GM08714 (cell line): ENCODE data around the gene BTBD7.

Experiments used
- H3K4me3 ChIP-seq: fragments of 200-500 bp; sonication (Bioruptor generic); 2 replicates; pipeline ENCODE4 v1.5.1; 2014; ENCODE audit warnings: mild to moderate bottlenecking, low read length, inconsistent platforms
- ZNF274 ChIP-seq: IDR thresholded peaks from 2 replicates; pipeline ENCODE4 v1.6.1; 2012; ENCODE audit warnings: mild to moderate bottlenecking, low read depth, low read length

The BTBD7 gene

DNA sequence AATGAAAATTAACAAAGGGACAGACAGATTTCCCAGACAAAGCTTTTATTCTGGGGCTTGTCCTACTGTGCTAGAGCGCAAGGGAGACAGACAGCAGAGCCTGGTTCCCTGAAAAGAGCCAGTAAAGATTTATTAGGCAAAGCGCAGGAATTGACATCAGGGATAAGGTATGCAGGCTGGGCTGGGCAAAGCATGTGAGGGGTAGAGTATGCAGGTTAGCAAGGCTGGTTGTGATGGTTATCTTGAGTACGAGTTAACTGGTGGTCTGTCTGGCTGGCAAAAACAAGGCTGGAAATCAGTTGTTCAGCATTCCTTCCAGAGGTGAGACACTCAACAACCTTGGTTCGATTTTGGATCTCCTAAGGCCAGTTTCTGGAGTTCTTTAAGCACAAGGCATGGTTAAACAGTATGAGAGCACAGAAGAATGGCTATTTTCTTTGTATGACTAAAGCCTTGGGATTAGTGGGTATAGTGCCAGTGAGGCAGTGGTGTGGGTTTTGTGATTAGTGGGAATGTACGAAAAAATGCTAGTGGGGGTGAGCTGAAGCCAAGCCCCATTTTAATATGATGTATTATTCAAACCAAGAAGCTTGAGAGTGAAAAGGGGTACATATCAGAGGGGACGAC, 30.9 kb downstream of the BTBD7 start:
- no peak overlapping the region for H3K4me3 ChIP-seq
- TF ChIP-seq ZNF274 = no peak

DNA sequence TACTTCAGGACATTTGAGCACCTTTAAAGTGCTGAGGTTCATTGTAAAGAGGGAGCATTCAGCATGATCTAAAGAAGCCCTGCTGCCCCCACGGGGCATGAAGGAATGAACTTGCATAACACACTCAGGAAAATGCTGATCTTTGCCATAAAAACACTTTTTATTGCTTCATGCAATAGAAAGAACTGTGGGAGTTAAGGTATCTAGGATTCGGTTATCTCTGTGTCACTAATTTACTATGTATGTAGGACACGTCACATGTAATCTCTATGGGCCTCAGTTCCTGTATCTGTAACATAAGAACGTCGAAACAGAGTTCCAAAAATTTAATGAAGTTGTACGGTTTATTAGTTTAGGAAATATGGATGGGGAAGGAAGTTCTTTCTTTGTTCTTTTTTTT, 33.0 kb downstream of the BTBD7 start:
- no peak for TF ChIP-seq ZNF274
- no peak overlapping the region for H3K4me3 ChIP-seq

DNA sequence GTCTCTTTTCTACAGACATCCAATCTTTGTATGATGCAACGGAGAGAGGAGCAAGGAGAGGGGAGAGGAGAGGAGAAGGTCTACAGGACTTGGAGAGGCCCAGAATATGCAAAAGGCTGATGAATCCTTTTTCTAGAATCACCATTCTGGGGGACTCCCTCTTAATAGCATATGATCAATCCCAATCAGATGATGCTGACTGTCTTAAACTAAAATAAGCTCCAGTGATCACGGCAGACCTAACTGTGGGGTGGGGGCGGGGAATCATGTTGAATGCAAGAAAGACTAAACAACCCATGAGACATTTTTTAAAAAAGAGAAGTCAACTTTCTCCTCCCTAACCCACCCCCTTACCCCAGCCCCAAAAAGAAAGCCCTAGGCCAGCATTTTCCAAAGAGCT, 33.4 kb downstream of the BTBD7 start:
- no peak for TF ChIP-seq ZNF274
- H3K4me3 ChIP-seq = no peak overlapping the region

DNA sequence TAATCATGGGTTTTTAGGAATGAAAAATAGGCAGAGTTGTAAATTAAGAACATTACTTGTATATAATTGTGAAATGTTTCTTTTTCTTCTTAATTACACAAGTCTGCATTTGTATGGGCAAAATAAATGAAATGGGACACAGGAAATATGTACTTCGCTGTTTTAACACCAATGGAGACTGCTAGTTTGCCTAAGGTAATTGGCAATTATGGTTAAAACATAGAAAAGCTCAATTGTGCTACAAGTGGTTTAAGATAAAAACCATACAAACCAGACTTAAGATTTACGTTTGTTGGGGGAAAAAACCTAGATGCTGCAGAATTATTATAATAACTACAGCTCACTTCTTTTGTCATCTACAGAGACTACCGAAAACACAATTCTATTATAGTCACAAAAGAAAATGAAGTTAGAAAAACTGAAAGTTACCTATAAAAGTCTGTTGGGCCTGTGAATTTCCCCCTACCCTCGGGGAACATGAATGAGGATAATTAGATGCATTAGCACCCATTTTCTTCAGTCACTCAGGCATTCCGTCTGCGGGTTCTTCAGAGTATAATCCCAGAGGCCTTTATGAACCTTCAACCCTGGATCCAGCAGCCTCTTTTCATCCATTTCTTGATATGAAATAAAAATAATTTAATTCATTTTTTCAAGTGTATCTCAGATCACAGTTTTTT, 37.2 kb downstream of the BTBD7 start:
- no peak overlapping the region for H3K4me3 ChIP-seq
- TF ChIP-seq ZNF274 = no peak

DNA sequence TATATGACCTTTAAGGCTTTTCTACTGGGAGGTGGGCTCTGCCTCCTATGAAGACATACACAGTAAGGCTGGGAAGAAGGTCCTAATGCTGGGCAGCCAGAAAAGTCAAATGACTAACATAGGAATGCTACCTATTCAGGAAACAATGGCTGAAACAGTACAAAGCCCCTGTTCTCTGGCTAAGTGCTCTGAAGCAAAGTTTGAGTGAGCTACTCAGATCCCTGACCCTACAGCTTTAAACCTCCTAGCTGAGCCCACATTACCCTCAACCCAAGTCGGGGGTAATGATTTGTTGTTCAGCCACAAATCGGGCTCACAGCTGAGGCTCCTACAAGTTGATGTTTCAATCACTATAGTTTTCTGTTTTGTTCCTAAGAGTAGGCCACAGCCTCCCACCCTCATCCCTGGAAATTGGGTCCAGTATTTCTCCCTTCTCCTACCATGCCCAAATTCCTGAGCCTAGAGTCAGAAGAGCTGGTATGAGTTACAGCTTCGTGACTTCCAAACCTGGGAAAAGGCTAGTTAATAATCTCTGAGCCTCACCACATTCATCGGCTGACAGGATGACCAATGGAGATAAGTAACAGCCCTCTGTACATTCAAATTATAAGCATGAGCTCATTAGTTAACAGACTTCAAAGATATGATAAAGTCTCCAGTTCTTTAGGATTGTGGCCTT, 46.5 kb downstream of the BTBD7 start:
- no peak for TF ChIP-seq ZNF274
- no peak overlapping the region for H3K4me3 ChIP-seq

DNA sequence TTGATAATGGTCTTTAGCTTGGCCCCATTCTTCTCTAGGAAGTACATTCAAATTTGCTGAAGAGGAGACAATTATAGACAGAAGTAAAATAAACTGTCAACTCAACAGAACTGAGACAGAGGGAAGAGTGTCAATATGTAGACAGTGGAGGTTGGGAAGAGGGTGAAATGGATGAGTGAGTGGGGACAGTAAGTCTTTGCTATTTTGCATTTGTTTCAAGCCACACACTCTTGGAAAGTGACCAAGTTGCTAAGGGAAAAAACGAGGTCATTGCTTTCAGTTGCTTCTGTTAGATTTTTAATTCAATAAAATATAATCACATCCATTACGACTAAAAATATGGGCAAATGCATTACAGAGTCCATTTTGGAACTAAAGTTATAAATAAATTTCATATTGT, 47.8 kb downstream of the BTBD7 start:
- H3K4me3 ChIP-seq = no peak overlapping the region
- TF ChIP-seq ZNF274 = no peak

DNA sequence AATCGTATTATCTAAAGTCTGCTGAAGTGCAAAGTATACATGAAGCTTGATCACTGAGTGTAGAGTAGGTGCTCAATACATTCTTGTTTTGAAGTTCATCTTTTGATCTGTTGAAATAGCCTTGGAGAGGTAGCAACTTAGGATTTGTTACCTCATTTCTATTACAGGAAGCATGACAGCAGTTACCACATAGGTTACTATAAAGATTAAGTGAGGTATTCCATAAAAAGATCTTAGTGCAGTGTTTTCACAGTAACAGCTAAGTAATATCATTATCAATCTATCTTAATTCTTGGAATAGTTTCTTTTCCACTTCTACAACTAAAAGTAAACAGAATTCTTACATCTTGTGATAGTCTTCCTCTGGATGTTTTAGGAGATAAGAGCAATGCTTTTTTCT, 50.9 kb downstream of the BTBD7 start:
- no peak for TF ChIP-seq ZNF274
- H3K4me3 ChIP-seq = no peak overlapping the region

DNA sequence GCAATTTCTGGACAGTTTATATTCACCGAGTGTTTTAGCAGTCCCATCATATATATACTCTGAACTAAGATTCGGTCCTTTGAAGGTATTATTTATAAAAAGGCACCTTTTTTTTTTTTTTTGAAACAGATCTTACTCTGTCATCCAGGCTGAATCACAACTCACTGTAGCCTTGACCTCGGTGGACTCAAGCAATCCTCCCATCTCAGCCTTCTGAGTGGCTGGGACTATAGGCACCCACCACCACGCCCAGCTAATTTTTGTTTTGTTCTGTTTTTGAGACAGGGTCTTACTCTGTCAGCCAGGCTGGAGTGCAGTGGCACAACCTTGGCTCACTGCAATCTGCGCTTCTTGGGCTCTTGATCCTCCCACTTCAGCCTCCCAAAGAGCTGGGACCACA, 52.1 kb downstream of the BTBD7 start:
- TF ChIP-seq ZNF274 = no peak
- no peak overlapping the region for H3K4me3 ChIP-seq

DNA sequence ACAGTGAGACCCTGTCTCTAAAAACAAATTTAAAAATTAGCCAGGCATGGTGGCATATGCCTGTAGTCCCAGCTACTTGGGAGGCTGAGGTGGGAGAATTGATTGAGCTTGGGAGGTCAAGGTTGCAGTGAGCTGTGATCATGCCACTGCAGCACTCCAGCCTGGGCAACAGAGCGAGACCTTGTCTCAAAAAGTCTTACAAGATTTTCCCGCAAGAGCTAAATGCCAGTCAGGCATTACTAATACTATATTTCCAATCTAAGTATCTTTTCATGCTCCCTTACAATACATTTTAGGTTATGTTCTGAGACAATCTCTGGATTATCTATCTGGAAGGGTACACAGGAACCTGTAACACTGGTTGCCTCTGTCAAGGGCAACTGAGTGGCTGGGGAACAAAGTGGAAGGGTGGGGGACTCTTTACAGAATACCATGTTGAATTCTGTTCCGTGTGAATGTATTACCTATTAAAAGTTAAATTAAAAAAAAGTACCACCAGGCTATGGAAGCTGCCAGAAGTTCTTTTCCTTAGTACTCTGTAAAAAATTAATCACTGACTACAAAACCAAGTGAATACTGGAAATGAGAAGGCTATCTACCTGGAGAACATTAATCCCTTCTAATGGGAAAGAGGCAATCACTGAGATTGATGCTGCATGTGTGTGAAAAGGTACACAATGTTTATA, 56.7 kb downstream of the BTBD7 start:
- TF ChIP-seq ZNF274 = no peak
- no peak overlapping the region for H3K4me3 ChIP-seq

DNA sequence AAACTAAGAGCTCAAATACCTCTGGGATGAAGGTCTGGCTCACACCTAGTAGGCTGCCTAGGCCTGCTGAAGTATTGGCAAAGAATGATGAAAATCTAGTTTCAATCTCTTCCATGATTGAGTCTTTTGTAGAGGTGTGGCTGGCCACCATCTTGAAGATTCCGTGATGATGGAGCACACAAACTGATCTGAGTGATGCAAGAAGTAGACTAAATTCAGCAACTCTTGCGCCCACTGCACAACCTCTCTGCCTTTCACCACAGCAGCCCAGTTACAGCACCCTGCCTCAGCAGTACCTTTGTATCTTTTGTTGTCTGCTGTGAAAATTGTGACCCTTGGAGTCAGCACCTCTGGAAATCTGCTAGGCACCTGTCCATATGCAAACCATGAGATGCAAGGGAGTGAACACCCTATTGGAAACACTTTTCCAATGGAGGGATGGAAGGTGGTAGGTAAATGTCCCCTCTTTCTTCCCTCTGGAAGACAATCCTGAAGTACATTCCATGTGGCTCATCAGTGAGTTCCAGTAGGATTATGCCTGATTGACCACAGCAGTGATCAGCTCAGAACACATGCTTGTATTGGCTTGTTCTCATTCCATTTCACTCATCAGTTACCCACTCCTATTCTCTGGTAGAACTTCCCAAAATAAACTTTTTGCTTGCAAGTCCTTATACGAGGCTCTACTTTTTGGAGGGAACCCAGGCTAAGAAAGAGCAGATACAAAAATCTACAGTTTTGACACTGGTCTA, 58.6 kb downstream of the BTBD7 start:
- no peak overlapping the region for H3K4me3 ChIP-seq
- no peak for TF ChIP-seq ZNF274

DNA sequence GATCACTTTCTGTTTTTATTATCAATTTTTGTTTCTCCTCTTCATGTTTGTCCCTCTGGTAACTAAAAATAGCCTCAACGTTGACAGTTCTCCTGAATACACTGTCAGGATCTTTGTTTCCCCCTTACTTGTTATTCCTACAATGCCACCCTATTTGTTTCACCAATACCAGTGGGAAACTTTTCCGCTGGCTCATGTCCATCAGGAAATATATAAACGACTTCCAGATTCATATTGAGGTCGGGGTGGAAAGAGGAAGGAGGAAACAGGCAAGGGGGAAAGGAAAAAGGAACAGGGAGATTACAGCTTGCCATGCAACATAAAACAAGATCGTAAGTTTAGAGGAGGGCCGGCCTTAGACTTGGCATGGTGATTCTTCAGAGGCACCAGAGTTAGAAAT, 61.7 kb downstream of the BTBD7 start:
- no peak for TF ChIP-seq ZNF274

DNA sequence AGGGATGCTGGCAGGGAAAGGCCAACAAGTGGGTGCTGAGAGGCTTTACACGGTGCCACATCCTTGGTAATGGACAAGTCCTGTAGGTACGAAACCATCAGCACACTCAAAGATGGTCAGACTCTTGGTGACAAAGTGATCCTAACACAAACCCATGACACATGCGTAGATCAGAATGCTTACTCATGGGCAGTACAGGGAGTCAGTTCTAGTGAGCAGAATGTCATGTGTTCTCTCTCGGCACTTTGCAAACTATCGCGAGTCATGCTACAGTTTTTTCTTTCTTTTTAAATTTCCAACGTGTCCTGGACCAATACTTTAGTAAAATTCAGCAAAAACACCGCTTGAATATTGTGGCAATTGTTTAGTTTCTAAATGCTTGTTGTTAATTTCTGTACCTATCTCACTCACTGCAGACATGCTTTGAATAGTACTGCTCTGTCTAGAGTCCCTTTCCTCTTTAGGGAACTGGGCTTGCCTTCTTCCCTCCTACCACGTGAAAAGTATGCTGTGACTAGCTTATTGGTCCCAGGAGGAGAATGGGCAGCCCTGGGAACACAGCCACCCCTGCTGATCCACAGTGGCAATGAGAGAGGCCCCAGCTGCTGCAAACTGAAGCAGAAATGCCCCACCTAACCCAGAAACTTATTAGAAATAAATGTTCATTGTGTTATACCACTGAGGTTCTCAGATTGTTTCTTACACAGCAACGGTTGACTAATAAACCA, 63.3 kb downstream of the BTBD7 start:
- H3K4me3 ChIP-seq = no peak overlapping the region
- TF ChIP-seq ZNF274 = no peak

More for the DNA sequence above, 61.7 kb downstream of the BTBD7 start:
- H3K4me3 ChIP-seq = no peak overlapping the region

DNA sequence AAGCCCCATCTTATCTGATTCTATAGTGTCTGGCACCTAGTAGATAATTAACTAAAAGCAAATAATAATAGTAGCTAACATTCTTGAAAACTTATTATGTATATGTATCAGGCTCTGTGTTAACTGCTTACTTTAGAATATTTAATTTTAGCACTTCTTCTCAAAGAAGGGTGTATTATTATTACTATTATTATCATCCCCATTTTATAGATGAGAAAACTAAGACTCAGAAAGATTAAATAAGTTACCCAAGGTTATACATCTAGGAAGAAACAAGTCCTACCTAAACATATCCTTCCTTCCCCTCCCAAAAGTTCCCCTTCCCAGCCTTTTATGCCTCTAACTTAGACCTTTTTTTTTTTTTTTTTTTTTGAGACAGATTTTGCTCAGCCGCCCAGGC, 64.4 kb downstream of the BTBD7 start:
- no peak overlapping the region for H3K4me3 ChIP-seq
- TF ChIP-seq ZNF274 = no peak

DNA sequence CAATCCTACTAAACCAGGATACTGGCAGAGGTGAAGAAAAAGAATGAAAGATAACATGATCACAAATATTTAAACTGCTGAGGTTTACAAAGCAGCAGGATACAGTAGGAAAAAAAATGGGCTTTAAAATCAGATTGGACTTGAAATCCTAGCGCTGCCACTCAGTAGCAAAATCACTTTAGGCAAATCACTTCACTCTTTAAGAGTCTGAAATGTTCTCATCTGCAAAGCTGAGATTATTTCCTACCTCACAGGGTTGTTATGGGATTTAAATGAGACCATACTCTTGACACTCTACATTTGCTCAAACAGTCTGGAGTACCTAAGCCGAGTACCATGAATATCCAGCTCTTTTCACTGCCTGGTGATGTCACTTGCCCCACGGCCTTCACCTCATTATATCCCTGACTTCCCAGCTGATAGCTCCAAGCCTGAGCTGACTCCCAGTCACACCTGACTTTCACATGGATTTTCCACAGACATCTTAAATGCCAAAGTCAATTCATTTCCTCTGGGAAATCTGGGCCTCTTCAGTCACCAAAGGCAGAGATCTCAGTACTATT, 65.6 kb downstream of the BTBD7 start:
- no peak for TF ChIP-seq ZNF274

More for the DNA sequence above, 65.6 kb downstream of the BTBD7 start:
- no peak overlapping the region for H3K4me3 ChIP-seq
